ENCODE results near the gene ADGRD1. TPM values are rescaled to one million over a fixed set of nuclear protein-coding genes. Genes with fewer than 3 reads are reported as not detected.
"Not testable (repeated sequence)": the region's sequence is repeated elsewhere in the genome, so short reads cannot be mapped to it uniquely, and the experiment has no call there.

The ADGRD1 gene
- 84.8 TPM for polyA plus RNA-seq
- long read RNA-seq, donor 1, full-length matches to known transcripts, result 1 of 1 reads
- long read RNA-seq, donor 1, partial matches to known transcripts, result 0 of 1 reads
- long read RNA-seq, donor 1, other reads (novel, unspliced or antisense), result 0 of 1 reads
- long read RNA-seq, donor 2, partial matches to known transcripts, result 0 of 2 reads
- long read RNA-seq, donor 2, other reads (novel, unspliced or antisense), result 0 of 2 reads
- long read RNA-seq, donor 3, result 0 reads
- long read RNA-seq, donor 4, result 0 reads
- long read RNA-seq, donor 5, result 0 reads
- long read RNA-seq, donor 6, result 0 reads
- long read RNA-seq, donor 7, result 0 reads
- long read RNA-seq, donor 8, full-length matches to known transcripts, result 4 of 4 reads
- long read RNA-seq, donor 8, partial matches to known transcripts, result 0 of 4 reads
- long read RNA-seq, donor 8, other reads (novel, unspliced or antisense), result 0 of 4 reads
- long read RNA-seq, donor 9, full-length matches to known transcripts, result 4 of 4 reads
- long read RNA-seq, donor 9, partial matches to known transcripts, result 0 of 4 reads
- long read RNA-seq, donor 9, other reads (novel, unspliced or antisense), result 0 of 4 reads
- long read RNA-seq, donor 10, full-length matches to known transcripts, result 3 of 3 reads
- long read RNA-seq, donor 10, partial matches to known transcripts, result 0 of 3 reads
- long read RNA-seq, donor 10, other reads (novel, unspliced or antisense), result 0 of 3 reads
- long read RNA-seq, donor 11, result 0 reads

- peak; percentile 58 to 80 for DNase-seq
- Histone ChIP-seq H3K4me3 (ENCODE audit: low read length) (peak within 1 kb of the TSS; percentile 64), H3K9me3 (ENCODE audit: control insufficient read depth, low read depth, low read length) (no peaks in the 10 kb centered on the region), H3K36me3 (ENCODE audit: control insufficient read depth, insufficient read depth, low read length) (peaks cover 9% of the 10 kb centered on the region), H3K27me3 (ENCODE audit: control insufficient read depth, insufficient read depth, low read length) (no peaks in the 10 kb centered on the region), H3K4me1 (ENCODE audit: control insufficient read depth, insufficient read depth, low read length) (peaks cover 27% of the 10 kb centered on the region), H3K27ac (ENCODE audit: low read length) (peak within 1 kb of the TSS; percentile 86)
- no CpG with 5 or more reads among the region's 24 CpGs for WGBS (ENCODE audit: insufficient coverage, low lambda C conversion rate)
Observed at GRCh38 chr12:130953771-130954543, at the start of gene ADGRD1. Gene ADGRD1 (plus strand): TSS chr12:130953907. CDS start chr12:130954466, 559 bp downstream.

DNA sequence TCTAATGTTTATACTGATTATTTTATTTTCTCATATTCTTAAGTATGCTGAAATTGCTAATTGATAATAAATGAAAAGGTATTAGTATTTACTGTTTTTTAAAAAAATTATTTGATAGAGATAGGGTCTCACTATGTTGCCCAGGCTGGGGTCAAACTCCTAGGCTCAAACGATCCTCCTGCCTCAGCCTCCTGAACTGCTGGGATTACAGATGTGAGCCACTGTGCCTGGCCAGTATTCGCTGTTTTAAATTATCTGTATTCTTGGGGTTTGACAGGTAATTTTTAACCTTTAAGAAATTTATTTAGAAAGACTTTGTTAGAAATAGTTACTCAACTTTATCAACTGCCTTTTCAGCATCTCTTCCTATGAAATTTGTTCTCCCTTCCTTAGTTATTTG, 49.6 kb upstream of the ADGRD1 start:
- Histone ChIP-seq H3K36me3 (ENCODE audit: control insufficient read depth, insufficient read depth, low read length) (no peaks in the 10 kb centered on the region), H3K9me3 (ENCODE audit: control insufficient read depth, low read depth, low read length) (no peaks in the 10 kb centered on the region), H3K27ac (ENCODE audit: low read length) (no peak overlapping the region), H3K4me3 (ENCODE audit: low read length) (no peak overlapping the region), H3K27me3 (ENCODE audit: control insufficient read depth, insufficient read depth, low read length) (no peaks in the 10 kb centered on the region), H3K4me1 (ENCODE audit: control insufficient read depth, insufficient read depth, low read length) (no peaks in the 10 kb centered on the region)
- no peak for DNase-seq
- WGBS (ENCODE audit: insufficient coverage, low lambda C conversion rate), result 94% methylated on average over 2 of the region's 2 CpGs

GRCh38 chr12:130904936-130905455, 48.7 kb upstream of the ADGRD1 start:
- not testable (repeated sequence) for H3K27me3 ChIP-seq (ENCODE audit: control insufficient read depth, insufficient read depth, low read length); H3K9me3 ChIP-seq (ENCODE audit: control insufficient read depth, low read depth, low read length); H3K4me3 ChIP-seq (ENCODE audit: low read length); H3K4me1 ChIP-seq (ENCODE audit: control insufficient read depth, insufficient read depth, low read length); H3K27ac ChIP-seq (ENCODE audit: low read length); DNase-seq; H3K36me3 ChIP-seq (ENCODE audit: control insufficient read depth, insufficient read depth, low read length)
- no CpG with 5 or more reads among the region's 31 CpGs for WGBS (ENCODE audit: insufficient coverage, low lambda C conversion rate)

DNA sequence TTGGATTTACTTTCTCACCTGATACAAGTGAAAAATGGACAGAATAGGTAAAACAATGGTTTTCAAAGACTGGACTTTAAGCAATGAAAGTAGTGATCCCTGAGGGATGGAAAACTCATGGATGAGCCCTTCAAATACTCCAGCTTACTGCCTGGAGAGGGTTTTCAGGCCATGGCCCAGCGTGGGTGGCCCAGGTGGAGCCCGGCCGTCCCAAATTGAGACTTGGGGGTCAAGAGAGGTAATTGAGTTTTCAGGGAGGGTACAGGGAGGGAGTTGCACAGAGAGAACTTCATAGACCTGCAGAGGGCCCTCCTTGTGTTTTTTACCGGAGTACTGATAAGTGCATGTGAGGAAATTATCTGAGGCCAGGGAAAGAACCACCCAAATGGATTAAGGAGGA, 44.6 kb upstream of the ADGRD1 start:
- Histone ChIP-seq H3K9me3 (ENCODE audit: control insufficient read depth, low read depth, low read length) (no peaks in the 10 kb centered on the region), H3K4me1 (ENCODE audit: control insufficient read depth, insufficient read depth, low read length) (no peaks in the 10 kb centered on the region), H3K27me3 (ENCODE audit: control insufficient read depth, insufficient read depth, low read length) (no peaks in the 10 kb centered on the region), H3K36me3 (ENCODE audit: control insufficient read depth, insufficient read depth, low read length) (no peaks in the 10 kb centered on the region), H3K27ac (ENCODE audit: low read length) (no peak overlapping the region), H3K4me3 (ENCODE audit: low read length) (no peak overlapping the region)
- no peak for DNase-seq
- WGBS (ENCODE audit: insufficient coverage, low lambda C conversion rate), result 83% methylated on average over 1 of the region's 4 CpGs

DNA sequence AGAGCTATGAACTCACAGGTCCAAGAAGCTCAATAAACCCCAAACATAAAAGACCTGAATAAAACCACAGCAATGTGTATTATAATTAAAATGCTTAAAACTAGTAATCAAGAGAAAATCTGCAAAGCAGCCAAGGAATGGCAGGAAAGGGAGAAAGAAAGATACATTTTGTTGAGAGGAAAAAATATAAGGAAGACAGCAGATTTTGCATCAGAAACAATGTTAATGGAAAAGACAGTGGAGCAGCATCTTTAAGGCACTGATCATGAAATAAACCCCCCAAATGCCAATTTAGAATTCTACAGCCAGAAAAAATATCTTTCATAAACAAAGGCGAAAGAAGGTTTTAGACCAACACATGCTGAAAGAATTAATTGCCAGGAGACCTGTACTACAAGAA, 42.5 kb upstream of the ADGRD1 start:
- no peaks in the 10 kb centered on the region for H3K9me3 ChIP-seq (ENCODE audit: control insufficient read depth, low read depth, low read length)
- H3K4me1 ChIP-seq (ENCODE audit: control insufficient read depth, insufficient read depth, low read length), result no peaks in the 10 kb centered on the region
- no peaks in the 10 kb centered on the region for H3K36me3 ChIP-seq (ENCODE audit: control insufficient read depth, insufficient read depth, low read length)
- H3K4me3 ChIP-seq (ENCODE audit: low read length), result no peak overlapping the region
- H3K27ac ChIP-seq (ENCODE audit: low read length), result no peak overlapping the region
- no peaks in the 10 kb centered on the region for H3K27me3 ChIP-seq (ENCODE audit: control insufficient read depth, insufficient read depth, low read length)
- WGBS (ENCODE audit: insufficient coverage, low lambda C conversion rate), result 80% methylated on average over 1 of the region's 1 CpG
- no peak for DNase-seq

GRCh38 chr12:130911933-130912332, 41.8 kb upstream of the ADGRD1 start:
- H3K4me1 ChIP-seq (ENCODE audit: control insufficient read depth, insufficient read depth, low read length), result no peaks in the 10 kb centered on the region
- H3K4me3 ChIP-seq (ENCODE audit: low read length), result no peak overlapping the region
- H3K36me3 ChIP-seq (ENCODE audit: control insufficient read depth, insufficient read depth, low read length), result no peaks in the 10 kb centered on the region
- no peaks in the 10 kb centered on the region for H3K27me3 ChIP-seq (ENCODE audit: control insufficient read depth, insufficient read depth, low read length)
- H3K27ac ChIP-seq (ENCODE audit: low read length), result no peak overlapping the region
- H3K9me3 ChIP-seq (ENCODE audit: control insufficient read depth, low read depth, low read length), result no peaks in the 10 kb centered on the region
- no peak for DNase-seq

GRCh38 chr12:130916241-130916911, 37.3 kb upstream of the ADGRD1 start:
- no peak overlapping the region for H3K27ac ChIP-seq (ENCODE audit: low read length)
- no peaks in the 10 kb centered on the region for H3K9me3 ChIP-seq (ENCODE audit: control insufficient read depth, low read depth, low read length)
- H3K36me3 ChIP-seq (ENCODE audit: control insufficient read depth, insufficient read depth, low read length), result no peaks in the 10 kb centered on the region
- no peaks in the 10 kb centered on the region for H3K4me1 ChIP-seq (ENCODE audit: control insufficient read depth, insufficient read depth, low read length)
- H3K27me3 ChIP-seq (ENCODE audit: control insufficient read depth, insufficient read depth, low read length), result no peaks in the 10 kb centered on the region
- peak; percentile 67 to 69 for DNase-seq
- 50% methylated on average over 1 of the region's 37 CpGs for WGBS (ENCODE audit: insufficient coverage, low lambda C conversion rate)
- peak overlapping the region; percentile 17 for H3K4me3 ChIP-seq (ENCODE audit: low read length)

DNA sequence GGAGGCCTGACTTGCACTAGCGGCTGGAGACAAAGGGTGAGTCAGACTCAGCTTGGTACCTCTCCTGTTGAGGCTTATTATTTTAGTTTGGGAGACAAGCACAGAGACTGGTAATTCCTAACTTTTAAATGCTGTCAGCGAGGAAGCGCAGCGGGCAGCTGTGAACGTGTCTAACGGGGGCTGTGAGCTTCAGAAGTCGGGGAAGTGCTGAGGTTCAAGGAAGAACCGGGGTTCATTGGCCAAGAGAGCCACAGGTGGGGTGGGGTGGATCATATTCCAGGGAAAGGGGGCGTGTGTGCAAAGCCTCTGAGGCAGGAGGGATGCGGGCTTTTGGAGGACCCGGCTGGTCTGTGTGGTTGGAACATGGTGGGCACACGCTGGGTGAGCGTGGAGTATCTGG, 36.1 kb upstream of the ADGRD1 start:
- H3K4me3 ChIP-seq (ENCODE audit: low read length), result no peak overlapping the region
- H3K4me1 ChIP-seq (ENCODE audit: control insufficient read depth, insufficient read depth, low read length), result no peaks in the 10 kb centered on the region
- no peaks in the 10 kb centered on the region for H3K36me3 ChIP-seq (ENCODE audit: control insufficient read depth, insufficient read depth, low read length)
- no peak overlapping the region for H3K27ac ChIP-seq (ENCODE audit: low read length)
- no peaks in the 10 kb centered on the region for H3K9me3 ChIP-seq (ENCODE audit: control insufficient read depth, low read depth, low read length)
- WGBS (ENCODE audit: insufficient coverage, low lambda C conversion rate), result 100% methylated on average over 4 of the region's 13 CpGs
- no peaks in the 10 kb centered on the region for H3K27me3 ChIP-seq (ENCODE audit: control insufficient read depth, insufficient read depth, low read length)
- no peak for DNase-seq

GRCh38 chr12:130919086-130919485, 34.6 kb upstream of the ADGRD1 start:
- DNase-seq, result no peak
- no peaks in the 10 kb centered on the region for H3K4me1 ChIP-seq (ENCODE audit: control insufficient read depth, insufficient read depth, low read length)
- no peak overlapping the region for H3K27ac ChIP-seq (ENCODE audit: low read length)
- no peaks in the 10 kb centered on the region for H3K9me3 ChIP-seq (ENCODE audit: control insufficient read depth, low read depth, low read length)
- no peaks in the 10 kb centered on the region for H3K27me3 ChIP-seq (ENCODE audit: control insufficient read depth, insufficient read depth, low read length)
- H3K36me3 ChIP-seq (ENCODE audit: control insufficient read depth, insufficient read depth, low read length), result no peaks in the 10 kb centered on the region
- no peak overlapping the region for H3K4me3 ChIP-seq (ENCODE audit: low read length)
- WGBS (ENCODE audit: insufficient coverage, low lambda C conversion rate), result 67% methylated on average over 1 of the region's 1 CpG

Measured in large intestine (tissue), 12 donors.